SK-N-SH treated with all-trans-retinoic acid at 6 μM for 48 hours (cell line): Measurements from ENCODE around the gene IL20RA.

Experiments
- ATAC-seq: fragments of 200-7000 bp; cut with Tn5 transposase; 3 replicates; pipeline ENCODE4 v1.9.1; 2020; ENCODE audit warnings: mild to moderate bottlenecking, moderate library complexity
- ARNTL ChIP-seq: fragments of 450-650 bp; formaldehyde crosslinking; IDR thresholded peaks from 2 replicates; pipeline ENCODE4 v1.5.0; 2020; ENCODE audit warnings: low read depth, mild to moderate bottlenecking, moderate library complexity, borderline replicate concordance
- CREB5 ChIP-seq: fragments of 250-450 bp; sonication (Bioruptor Pico); IDR thresholded peaks from 2 replicates; pipeline ENCODE4 v1.5.1; 2020; ENCODE audit warnings: low read depth, mild to moderate bottlenecking, moderate library complexity
- CSDC2 ChIP-seq: fragments of 250-450 bp; sonication (Bioruptor Pico); IDR thresholded peaks from 2 replicates; pipeline ENCODE4 v1.5.0; 2020; ENCODE audit warnings: mild to moderate bottlenecking, moderate library complexity
- ESRRG ChIP-seq: fragments of 250-450 bp; sonication (Bioruptor Pico); IDR thresholded peaks from 2 replicates; pipeline ENCODE4 v1.6.1; 2021; ENCODE audit warnings: mild to moderate bottlenecking
- GLIS3 ChIP-seq: fragments of 250-450 bp; sonication (Bioruptor Pico); IDR thresholded peaks from 2 replicates; pipeline ENCODE4 v1.5.0; 2020; ENCODE audit warnings: mild to moderate bottlenecking, moderate library complexity
- ISL1 ChIP-seq: fragments of 250-450 bp; sonication (Bioruptor Pico); IDR thresholded peaks from 2 replicates; pipeline ENCODE4 v2.1.2; 2022; ENCODE audit warnings: mild to moderate bottlenecking, moderate library complexity
- OSR1 ChIP-seq: fragments of 250-450 bp; sonication (Bioruptor Pico); IDR thresholded peaks from 2 replicates; pipeline ENCODE4 v1.8.0; 2022; ENCODE audit warnings: moderate library complexity, mild to moderate bottlenecking, inconsistent platforms
- PATZ1 ChIP-seq: fragments of 250-450 bp; sonication (Bioruptor Pico); IDR thresholded peaks from 2 replicates; pipeline ENCODE4 v1.8.0; 2020; ENCODE audit warnings: mild to moderate bottlenecking, moderate library complexity, borderline replicate concordance
- POU6F1 ChIP-seq: fragments of 250-450 bp; sonication (Bioruptor Pico); IDR thresholded peaks from 2 replicates; pipeline ENCODE4 v1.8.0; 2021; ENCODE audit warnings: low read depth, mild to moderate bottlenecking, moderate library complexity, borderline replicate concordance
- PPARA ChIP-seq: fragments of 250-450 bp; sonication (Bioruptor Pico); IDR thresholded peaks from 2 replicates; pipeline ENCODE4 v1.5.0; 2020; ENCODE audit warnings: mild to moderate bottlenecking, borderline replicate concordance
- RARB ChIP-seq: fragments of 250-450 bp; sonication (Bioruptor Pico); IDR thresholded peaks from 2 replicates; pipeline ENCODE4 v1.8.0; 2021; ENCODE audit warnings: mild to moderate bottlenecking, moderate library complexity
- TCF4 ChIP-seq: fragments of 250-450 bp; sonication (Bioruptor Pico); IDR thresholded peaks from 2 replicates; pipeline ENCODE4 v1.8.0; 2021; ENCODE audit warnings: mild to moderate bottlenecking, moderate library complexity, borderline replicate concordance
- TOX ChIP-seq: fragments of 250-450 bp; sonication (Bioruptor Pico); IDR thresholded peaks from 2 replicates; pipeline ENCODE4 v1.8.0; 2021; ENCODE audit warnings: mild to moderate bottlenecking, moderate library complexity, borderline replicate concordance
- TSHZ2 ChIP-seq: fragments of 250-450 bp; sonication (Bioruptor Pico); IDR thresholded peaks from 2 replicates; pipeline ENCODE4 v1.5.0; 2020; ENCODE audit warnings: mild to moderate bottlenecking, moderate library complexity
- ZC3H10 ChIP-seq: fragments of 250-450 bp; sonication (Bioruptor Pico); IDR thresholded peaks from 2 replicates; pipeline ENCODE4 v1.5.1; 2021; ENCODE audit warnings: mild to moderate bottlenecking, moderate library complexity
- ZFP3 ChIP-seq: fragments of 250-450 bp; sonication (Bioruptor Pico); IDR thresholded peaks from 2 replicates; pipeline ENCODE4 v1.5.0; 2020; ENCODE audit warnings: mild to moderate bottlenecking, moderate library complexity
- ZFP30 ChIP-seq: fragments of 450-650 bp; formaldehyde crosslinking; IDR thresholded peaks from 2 replicates; pipeline ENCODE4 v1.5.0; 2022; ENCODE audit warnings: mild to moderate bottlenecking, moderate library complexity
- ZNF565 ChIP-seq: fragments of 450-650 bp; formaldehyde crosslinking; conservative IDR thresholded peaks from 2 replicates; pipeline ENCODE4 v1.5.0; 2020; ENCODE audit warnings: low read depth, mild to moderate bottlenecking, moderate library complexity
- ZNF70 ChIP-seq: fragments of 450-650 bp; formaldehyde crosslinking; IDR thresholded peaks from 2 replicates; pipeline ENCODE4 v1.5.0; 2020; ENCODE audit warnings: mild to moderate bottlenecking, moderate library complexity
- TF ChIP-seq, protein P1 (sequence below): fragments of 250-450 bp; sonication (Bioruptor Pico); IDR thresholded peaks from 2 replicates; pipeline ENCODE4 v1.5.1; 2021; ENCODE audit warnings: mild to moderate bottlenecking, moderate library complexity

Gene IL20RA

DNA sequence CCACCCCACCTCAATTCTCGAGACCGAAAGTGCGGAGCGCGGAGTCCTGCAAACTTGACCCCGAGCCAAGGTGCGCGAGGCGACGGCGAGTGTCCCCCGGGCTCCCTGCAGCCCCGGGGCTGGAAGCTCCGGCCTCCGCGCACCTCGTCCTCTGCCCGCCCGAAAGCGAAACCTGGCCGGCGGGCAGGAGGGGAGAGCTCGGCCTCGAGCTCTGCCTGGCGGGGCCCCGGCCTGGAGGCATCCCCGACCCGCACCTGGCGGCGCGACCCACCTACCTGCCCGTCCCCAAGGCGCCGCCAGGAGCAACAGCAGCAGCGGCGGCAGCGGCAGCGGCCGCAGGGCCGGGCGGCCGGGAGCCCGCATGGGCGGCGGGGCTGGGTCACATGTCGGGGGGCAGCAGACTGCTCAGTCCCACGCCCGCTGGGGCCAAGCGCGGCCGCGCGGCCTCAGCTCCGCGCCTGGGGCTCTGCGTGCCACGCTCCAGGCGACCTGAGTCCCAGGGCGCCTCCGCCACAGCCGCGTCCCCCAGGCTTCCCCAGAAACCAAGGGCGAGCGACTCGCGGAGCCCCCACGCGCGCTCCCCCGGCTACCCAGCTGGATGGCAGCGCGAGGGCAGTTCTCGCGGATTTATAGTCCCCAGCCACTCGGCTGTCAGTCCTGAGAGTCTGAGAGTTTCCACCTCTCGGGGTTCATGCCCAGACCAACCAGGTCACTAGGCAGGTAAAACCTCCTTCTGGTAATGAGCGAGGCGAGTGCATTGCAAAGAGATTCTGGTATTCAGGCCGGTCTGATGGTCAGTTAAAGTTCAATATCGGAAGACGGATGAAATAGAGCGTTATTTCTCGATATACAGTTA is at the start of gene IL20RA:
IL20RA (minus strand) TSS at position 600 of the 856 bp plus-strand sequence; CDS start at position 363, 237 bp downstream.
- no peak for TF ChIP-seq ZNF565 (CRISPR knock-in tag)
- no peak for TF ChIP-seq CREB5 (CRISPR knock-in tag)
- no peak for TF ChIP-seq ZFP3 (CRISPR knock-in tag)
- peak; percentile 81 for ATAC-seq

DNA sequence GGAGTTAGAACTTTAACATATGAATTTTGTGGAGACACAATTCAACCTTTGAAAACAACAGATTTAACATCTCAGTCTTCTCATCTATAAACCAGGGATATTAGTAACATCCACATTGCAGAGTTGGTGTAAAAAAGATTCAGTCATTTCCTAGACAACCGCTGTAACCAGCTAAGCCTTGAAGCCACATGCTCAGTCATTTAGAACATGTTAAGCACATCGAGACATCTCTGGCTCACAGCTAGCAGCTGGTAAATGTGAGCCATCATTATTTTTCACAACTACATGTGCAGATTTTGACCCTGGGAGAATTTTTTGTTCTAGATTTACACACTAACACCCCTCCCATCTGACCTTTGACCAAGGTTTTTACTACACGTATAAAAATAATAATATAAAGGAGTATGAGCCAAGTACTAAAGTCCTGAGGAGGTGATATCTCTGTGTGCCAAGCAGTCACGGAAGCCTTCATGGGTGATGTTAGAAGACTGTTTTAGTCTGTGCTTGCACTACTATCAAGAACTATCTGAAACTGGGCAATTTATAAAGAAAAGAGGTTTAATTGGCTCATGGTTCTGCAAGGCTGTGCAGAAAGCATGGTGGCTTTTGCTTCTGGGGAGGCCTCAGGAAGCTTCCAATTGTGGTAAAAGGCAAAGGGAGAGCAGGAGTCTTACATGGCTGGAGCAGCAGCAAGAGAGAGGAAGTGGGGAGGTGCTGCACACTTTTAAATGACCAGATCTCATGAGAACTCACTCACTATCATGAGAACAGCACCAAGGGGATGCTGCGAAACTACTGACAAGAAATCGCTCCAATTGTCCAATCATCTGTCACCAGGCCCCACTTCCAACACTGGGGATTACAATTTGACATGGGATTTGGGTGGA is 48.7 kb upstream of the IL20RA start:
- no peak for TF ChIP-seq ZFP3 (CRISPR knock-in tag)
- TF ChIP-seq GLIS3 (CRISPR knock-in tag): no peak
- no peak for TF ChIP-seq ESRRG (CRISPR knock-in tag)
- TF ChIP-seq, protein P1, sequence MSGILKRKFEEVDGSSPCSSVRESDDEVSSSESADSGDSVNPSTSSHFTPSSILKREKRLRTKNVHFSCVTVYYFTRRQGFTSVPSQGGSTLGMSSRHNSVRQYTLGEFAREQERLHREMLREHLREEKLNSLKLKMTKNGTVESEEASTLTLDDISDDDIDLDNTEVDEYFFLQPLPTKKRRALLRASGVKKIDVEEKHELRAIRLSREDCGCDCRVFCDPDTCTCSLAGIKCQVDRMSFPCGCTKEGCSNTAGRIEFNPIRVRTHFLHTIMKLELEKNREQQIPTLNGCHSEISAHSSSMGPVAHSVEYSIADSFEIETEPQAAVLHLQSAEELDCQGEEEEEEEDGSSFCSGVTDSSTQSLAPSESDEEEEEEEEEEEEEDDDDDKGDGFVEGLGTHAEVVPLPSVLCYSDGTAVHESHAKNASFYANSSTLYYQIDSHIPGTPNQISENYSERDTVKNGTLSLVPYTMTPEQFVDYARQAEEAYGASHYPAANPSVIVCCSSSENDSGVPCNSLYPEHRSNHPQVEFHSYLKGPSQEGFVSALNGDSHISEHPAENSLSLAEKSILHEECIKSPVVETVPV: no peak
- TF ChIP-seq RARB (CRISPR knock-in tag): no peak
- TF ChIP-seq ZNF565 (CRISPR knock-in tag): no peak
- TF ChIP-seq ARNTL (CRISPR knock-in tag): no peak
- no peak for TF ChIP-seq ISL1 (CRISPR knock-in tag)
- TF ChIP-seq TSHZ2 (CRISPR knock-in tag): no peak
- TF ChIP-seq TCF4 (CRISPR knock-in tag): no peak
- no peak for TF ChIP-seq OSR1
- no peak for TF ChIP-seq ZFP30 (CRISPR knock-in tag)
- no peak for TF ChIP-seq PATZ1
- TF ChIP-seq POU6F1: no peak
- TF ChIP-seq, all 23 proteins: peak for 0

GRCh38 chr6:137092018-137092417 is 47.3 kb upstream of the IL20RA start:
- ATAC-seq: no peak
- TF ChIP-seq ZFP3 (CRISPR knock-in tag): no peak
- TF ChIP-seq, protein P1: no peak
- no peak for TF ChIP-seq PPARA
- TF ChIP-seq TOX: no peak
- TF ChIP-seq CSDC2 (CRISPR knock-in tag): no peak
- TF ChIP-seq GLIS3 (CRISPR knock-in tag): no peak
- no peak for TF ChIP-seq ZC3H10 (CRISPR knock-in tag)
- no peak for TF ChIP-seq ZNF70 (CRISPR knock-in tag)
- TF ChIP-seq ARNTL (CRISPR knock-in tag): no peak
- no peak for TF ChIP-seq POU6F1

More for the DNA sequence above, 48.7 kb upstream of the IL20RA start:
- ATAC-seq: no peak
